ENCODE measurements around the gene MEF2B.
"Not testable (repeated sequence)": the region's sequence is repeated elsewhere in the genome, so short reads cannot be mapped to it uniquely, and the experiment has no call there.

MEF2B gene

GRCh38 chr19:19126102-19126501 is 44.0 kb downstream of the MEF2B start:
- DNase-seq (ENCODE audit: low spot score), result no peak

GRCh38 chr19:19123386-19123785 is 46.7 kb downstream of the MEF2B start:
- no peak for DNase-seq (ENCODE audit: low spot score)

GRCh38 chr19:19122902-19123301 is 47.2 kb downstream of the MEF2B start:
- no peak for DNase-seq (ENCODE audit: low spot score)

- DNase-seq (ENCODE audit: low spot score), result no peak
Observed at GRCh38 chr19:19121371-19121770, 48.7 kb downstream of the MEF2B start.

GRCh38 chr19:19120308-19121231 is 49.5 kb downstream of the MEF2B start:
- peak; percentile 68 for DNase-seq (ENCODE audit: low spot score)

GRCh38 chr19:19119325-19120237 is 50.5 kb downstream of the MEF2B start:
- DNase-seq (ENCODE audit: low spot score), result no peak

GRCh38 chr19:19115954-19116353 is 54.1 kb downstream of the MEF2B start:
- DNase-seq (ENCODE audit: low spot score), result peak; percentile 79

GRCh38 chr19:19113040-19113626 is 56.9 kb downstream of the MEF2B start:
- DNase-seq (ENCODE audit: low spot score), result no peak

- DNase-seq (ENCODE audit: low spot score), result no peak
Observed at GRCh38 chr19:19111967-19112580, 58.0 kb downstream of the MEF2B start.

GRCh38 chr19:19111136-19111835 is 58.8 kb downstream of the MEF2B start:
- no peak for DNase-seq (ENCODE audit: low spot score)

- peak; percentile 31 for DNase-seq (ENCODE audit: low spot score)
Observed at GRCh38 chr19:19110410-19111135, 59.5 kb downstream of the MEF2B start.

GRCh38 chr19:19109601-19110000 is 60.5 kb downstream of the MEF2B start:
- no peak for DNase-seq (ENCODE audit: low spot score)

- DNase-seq (ENCODE audit: low spot score), result peak; percentile 19
Observed at GRCh38 chr19:19107654-19108053, 62.4 kb downstream of the MEF2B start.

GRCh38 chr19:19106938-19107337 is 63.1 kb downstream of the MEF2B start:
- DNase-seq (ENCODE audit: low spot score), result not testable (repeated sequence)

GRCh38 chr19:19106056-19106551 is 64.0 kb downstream of the MEF2B start:
- DNase-seq (ENCODE audit: low spot score), result no peak

- DNase-seq (ENCODE audit: low spot score), result no peak
Observed at GRCh38 chr19:19105365-19106055, 64.6 kb downstream of the MEF2B start.

- DNase-seq (ENCODE audit: low spot score), result no peak
Observed at GRCh38 chr19:19103167-19103566, 66.9 kb downstream of the MEF2B start.

GRCh38 chr19:19102566-19102965 is 67.5 kb downstream of the MEF2B start:
- not testable (repeated sequence) for DNase-seq (ENCODE audit: low spot score)

GRCh38 chr19:19101540-19101939 is 68.5 kb downstream of the MEF2B start:
- DNase-seq (ENCODE audit: low spot score), result no peak
